Epithelial cell of proximal tubule (primary cell): ENCODE results near the gene ZNF664. TPM values are rescaled to one million over a fixed set of nuclear protein-coding genes. Genes with fewer than 3 reads are reported as not detected.

Experiments
- DNase-seq: peaks from one replicate; pipeline ENCODE4 v3.0.0-alpha.2; 2011; ENCODE audit warnings: low read depth
- H3K4me3 ChIP-seq: 2 replicates; pipeline ENCODE4 v1.5.1; 2011; ENCODE audit warnings: low read depth, mild to moderate bottlenecking, low read length
- CTCF ChIP-seq: conservative IDR thresholded peaks from 2 replicates; pipeline ENCODE4 v1.5.1; 2012; ENCODE audit warnings: low read depth, mild to moderate bottlenecking, low read length
- total RNA-seq: library from RNA; depleted of rRNA; stranded (reverse); fragments of >200 nt; gene quantifications from 2 replicates; pipeline ENCODE4 v1.2.3, GENCODE V29; 2015

Gene ZNF664
- total RNA-seq, 1 donor from 2014 or later: 41.7 TPM

GRCh38 chr12:123954647-123955350 lies 18.2 kb upstream of the ZNF664 start:
- TF ChIP-seq CTCF: no peak
- H3K4me3 ChIP-seq: no peak overlapping the region
- DNase-seq: no peak

GRCh38 chr12:123956249-123956648 lies 16.8 kb upstream of the ZNF664 start:
- H3K4me3 ChIP-seq: no peak overlapping the region

GRCh38 chr12:123957196-123957595 lies 15.8 kb upstream of the ZNF664 start:
- no peak for TF ChIP-seq CTCF
- H3K4me3 ChIP-seq: no peak overlapping the region

More at GRCh38 chr12:123956249-123956648, 16.8 kb upstream of the ZNF664 start:
- no peak for DNase-seq
- TF ChIP-seq CTCF: no peak

GRCh38 chr12:123958462-123958861 lies 14.6 kb upstream of the ZNF664 start:
- TF ChIP-seq CTCF: no peak
- no peak for DNase-seq
- H3K4me3 ChIP-seq: no peak overlapping the region

More at GRCh38 chr12:123957196-123957595, 15.8 kb upstream of the ZNF664 start:
- DNase-seq: no peak

- TF ChIP-seq CTCF: no peak
- H3K4me3 ChIP-seq: no peak overlapping the region
- DNase-seq: no peak
Observed at GRCh38 chr12:123958876-123959275, 14.1 kb upstream of the ZNF664 start.

- no peak for TF ChIP-seq CTCF
- no peak for DNase-seq
- no peak overlapping the region for H3K4me3 ChIP-seq
Observed at GRCh38 chr12:123960029-123960735, 12.8 kb upstream of the ZNF664 start.
